Measurements from ENCODE around the gene TMEM214.
"Not testable (repeated sequence)": the region's sequence is repeated elsewhere in the genome, so short reads cannot be mapped to it uniquely, and the experiment has no call there.

Gene TMEM214

DNA sequence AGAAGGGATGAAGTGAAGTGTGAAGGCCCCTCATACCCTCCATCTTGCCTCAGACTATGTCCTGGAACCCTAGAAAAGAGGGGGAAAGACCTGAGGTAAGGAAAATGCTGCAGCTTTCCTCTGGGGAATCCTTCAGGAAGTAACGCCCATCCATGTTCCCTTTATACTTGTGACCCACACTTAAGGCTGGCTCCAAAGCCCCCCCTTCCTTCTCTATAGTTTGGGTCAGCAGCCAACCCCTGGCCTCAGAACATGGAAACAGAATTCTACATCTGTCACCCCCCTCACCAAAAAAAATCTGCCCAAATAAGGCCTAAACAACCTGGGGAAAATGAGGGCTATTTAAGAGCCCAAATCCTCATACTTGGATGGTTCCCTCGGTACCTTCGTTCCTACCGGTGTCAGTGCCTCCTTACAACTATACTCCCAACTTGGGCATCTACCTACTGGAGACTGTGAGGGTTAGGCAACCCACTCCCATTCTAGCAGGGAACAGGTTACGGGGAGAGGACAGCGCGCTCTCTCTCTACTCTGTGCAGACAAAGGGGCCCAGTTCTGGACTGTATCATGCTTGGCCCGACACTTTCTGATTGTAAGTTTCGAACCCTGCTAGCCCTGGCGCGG lies 38.0 kb downstream of the TMEM214 start:
- no peak for DNase-seq (ENCODE audit: low read depth)

DNA sequence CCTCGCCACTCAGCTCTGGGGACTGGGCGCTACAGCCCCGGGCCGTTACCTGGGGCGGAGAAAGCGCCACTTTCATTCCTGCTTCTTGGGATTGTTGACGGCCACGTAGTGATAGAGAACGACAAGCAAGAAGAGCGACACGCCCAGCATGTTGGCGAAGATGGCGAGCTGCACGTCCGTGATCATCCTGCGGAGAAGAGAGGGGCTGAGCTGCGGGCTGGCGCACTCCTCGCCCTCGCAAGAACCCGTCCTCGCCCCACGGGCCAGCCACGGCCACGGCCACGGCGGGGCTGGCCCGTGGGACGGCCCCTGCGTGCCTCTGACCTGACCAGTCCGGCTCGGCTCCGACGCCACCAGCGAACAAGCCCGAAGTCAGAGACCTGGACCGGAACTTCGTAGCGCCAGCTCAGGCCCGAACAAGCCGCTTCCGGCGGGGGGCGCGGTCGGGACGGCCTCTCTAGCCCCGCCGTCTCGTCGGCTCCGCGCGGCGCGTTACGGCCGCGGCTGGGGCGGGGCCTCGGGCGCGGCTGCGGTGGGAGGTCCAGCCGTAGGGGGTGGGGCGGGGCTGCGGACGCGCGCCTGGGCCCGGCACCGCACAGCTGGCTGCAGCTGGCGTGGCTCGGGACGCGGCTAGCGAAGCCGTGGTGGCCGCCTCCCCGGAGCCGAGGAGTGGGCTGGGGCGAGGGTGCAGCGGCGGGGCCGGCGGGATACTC lies 38.7 kb downstream of the TMEM214 start, which contains the start of gene OST4:
Gene OST4 (minus strand): TSS at position 378 of the 713 bp plus-strand sequence.
- peak; percentile 87 for DNase-seq (ENCODE audit: low read depth)

DNA sequence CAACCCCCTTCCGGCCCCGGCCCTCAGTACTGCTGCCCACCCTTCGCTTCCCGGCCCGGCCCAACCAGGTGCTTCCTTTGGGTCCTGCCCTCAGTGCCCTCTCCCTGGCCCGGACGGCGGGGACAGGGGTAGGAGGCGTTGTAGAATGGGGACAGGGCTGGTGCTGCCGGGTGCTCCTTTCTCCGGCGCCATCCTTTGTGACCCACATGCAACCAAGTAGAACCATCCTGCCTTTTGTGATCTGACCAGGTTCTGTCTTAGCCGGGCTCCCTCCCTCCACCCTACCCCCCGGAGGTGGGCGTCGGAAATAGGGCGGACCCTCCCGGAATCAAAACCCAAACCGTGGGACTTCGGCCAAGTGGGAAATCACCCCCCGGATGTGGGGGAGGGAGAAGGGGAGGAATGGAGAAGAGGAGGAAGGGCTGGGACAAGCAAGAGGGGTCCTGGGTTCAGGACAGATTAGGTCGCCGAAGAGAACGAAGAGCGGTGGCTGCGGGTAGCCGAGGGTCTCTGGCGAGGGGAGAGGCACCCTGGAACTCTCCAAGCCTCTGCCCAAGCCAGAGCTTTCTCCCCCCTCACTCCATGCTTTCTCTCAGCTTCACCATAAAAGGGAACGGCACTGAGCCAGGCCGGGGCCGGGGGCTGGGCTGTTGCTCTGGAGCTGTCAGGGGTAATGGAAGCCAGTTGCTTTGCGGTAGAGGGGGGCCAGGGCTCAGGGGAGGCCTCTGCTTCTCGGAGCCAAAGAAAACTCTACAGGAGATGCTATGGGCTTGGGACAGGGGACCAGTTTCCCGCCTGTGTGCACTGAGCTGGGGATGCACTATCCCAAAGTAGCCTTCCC lies 39.4 kb downstream of the TMEM214 start:
- no peak for DNase-seq (ENCODE audit: low read depth)

DNA sequence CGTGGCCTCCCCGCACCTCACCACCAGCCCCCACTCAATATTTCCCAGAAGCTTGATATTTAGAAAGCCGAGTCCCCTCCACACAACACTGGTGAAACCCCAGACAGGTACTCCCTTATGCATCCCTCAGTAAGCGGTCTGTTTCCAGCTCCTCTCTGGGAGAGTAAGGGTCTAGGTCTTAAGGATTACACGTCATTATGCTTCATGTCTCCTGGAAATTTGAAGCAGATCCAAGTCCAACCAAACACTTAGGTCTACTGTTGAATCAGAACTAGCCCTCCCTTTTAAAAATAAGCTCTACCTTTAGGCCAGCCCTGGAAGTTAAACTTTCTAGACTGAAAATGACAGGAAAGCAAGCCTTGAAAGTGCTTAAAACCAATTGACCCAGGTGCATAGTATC lies 40.2 kb downstream of the TMEM214 start:
- no peak for DNase-seq (ENCODE audit: low read depth)

DNA sequence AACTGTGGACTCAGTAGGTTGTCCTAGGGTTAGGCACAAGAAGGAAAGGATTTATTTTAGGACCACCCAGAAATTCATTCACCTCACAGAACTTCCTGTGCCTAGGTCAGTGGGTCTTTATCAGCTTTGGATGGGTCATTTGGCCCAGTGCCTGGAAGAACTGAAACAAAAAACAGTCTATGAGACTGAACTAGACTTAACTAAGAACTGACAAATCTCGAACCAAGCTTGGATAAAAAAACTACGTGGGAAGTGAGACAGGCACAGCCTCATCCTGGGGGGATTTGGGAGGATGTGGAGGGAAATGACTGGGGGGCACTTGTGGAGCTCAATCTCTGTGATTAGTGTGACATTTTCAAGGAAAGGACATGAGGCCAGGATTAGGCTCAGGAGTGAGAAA lies 41.0 kb downstream of the TMEM214 start:
- DNase-seq (ENCODE audit: low read depth), result no peak

DNA sequence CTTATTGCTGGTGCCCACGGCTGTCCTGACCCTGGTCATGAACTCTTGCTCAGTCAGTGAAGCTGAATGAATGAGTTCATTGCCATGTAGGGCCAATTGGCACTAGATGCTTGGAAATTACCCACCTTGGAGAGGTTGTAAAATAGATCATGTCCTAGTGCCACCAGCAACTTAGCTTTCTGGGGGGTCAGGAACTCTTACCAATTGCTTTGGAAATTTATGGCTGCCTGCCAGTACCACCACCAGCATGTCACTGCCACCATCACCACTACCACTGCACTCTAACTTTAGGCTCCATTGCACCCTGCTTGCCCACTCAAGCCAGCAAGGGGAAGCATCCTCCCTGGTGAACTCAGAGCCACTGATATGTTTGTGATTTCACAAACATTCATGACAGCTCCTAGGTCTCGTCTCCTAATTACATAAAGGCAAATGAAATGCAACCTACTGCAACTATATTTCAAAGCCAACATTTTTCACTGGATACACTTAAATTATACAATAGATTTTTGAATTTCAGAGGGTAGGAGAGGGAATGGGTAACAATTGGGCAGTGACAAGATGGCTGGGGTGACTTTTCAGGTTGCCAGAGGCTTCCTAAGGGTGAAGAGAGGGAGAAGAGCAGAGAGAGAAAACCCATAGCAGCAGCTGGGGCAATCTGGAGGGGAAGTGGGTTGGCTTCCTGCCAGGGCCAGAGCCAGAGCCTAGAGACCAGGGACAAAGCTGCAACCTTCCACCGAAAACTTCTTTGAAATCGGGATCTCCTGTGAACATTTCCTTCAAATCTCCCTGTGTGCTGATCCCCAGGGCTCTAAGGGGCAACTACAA lies 42.2 kb downstream of the TMEM214 start:
- no peak for DNase-seq (ENCODE audit: low read depth)

DNA sequence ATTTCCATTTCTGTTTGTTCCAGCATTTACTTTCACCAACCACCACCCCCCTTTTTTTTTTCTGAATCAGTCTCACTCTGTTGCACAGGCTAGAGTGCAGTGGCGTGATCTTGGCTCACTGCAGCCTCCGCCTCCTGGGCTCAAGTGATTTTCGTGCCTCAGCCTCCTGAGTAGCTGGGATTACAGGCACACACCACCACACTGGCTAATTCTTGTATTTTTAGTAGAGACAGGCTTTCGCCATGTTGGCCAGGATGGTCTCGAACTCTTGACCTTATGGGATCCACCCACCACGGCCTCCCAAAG lies 42.8 kb downstream of the TMEM214 start:
- not testable (repeated sequence) for DNase-seq (ENCODE audit: low read depth)

DNA sequence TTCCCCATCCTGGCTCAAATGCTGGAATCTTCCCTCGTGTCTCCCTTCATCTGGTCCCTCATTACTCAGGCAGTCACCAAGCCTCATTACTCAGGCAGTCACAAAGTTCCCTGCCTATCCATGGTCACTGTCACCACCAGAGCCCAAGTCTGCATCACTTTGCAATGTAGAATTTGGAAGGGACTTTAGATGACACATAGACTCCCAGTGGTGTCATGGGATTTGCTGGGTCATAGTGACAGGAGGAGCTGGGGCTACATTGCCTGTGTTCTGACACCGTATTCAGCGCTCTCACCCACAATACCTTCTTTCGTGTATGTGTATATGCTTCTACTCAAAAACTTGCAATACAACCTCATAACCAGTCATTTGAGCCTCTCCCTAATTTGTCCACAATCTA lies 43.6 kb downstream of the TMEM214 start:
- no peak for DNase-seq (ENCODE audit: low read depth)

DNA sequence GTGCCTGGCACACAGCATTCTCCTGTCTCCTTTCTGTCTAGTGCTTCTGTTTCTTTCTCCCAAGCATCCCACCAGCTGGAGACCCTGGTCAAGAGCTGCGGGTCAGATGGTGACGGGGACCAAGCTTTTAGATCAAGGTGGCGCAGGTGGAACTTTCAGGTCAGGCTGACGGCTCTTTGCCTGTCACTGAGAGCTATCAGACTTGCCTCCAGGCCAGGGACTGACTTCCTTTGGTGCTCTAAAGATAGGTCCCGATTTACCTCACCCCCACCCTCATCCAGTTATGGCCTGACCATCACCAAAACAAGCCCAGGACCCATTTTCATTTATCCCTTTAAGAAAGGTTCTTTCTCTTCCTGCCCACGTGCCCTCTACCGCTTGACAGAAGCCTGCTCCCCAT lies 44.5 kb downstream of the TMEM214 start:
- no peak for DNase-seq (ENCODE audit: low read depth)

DNA sequence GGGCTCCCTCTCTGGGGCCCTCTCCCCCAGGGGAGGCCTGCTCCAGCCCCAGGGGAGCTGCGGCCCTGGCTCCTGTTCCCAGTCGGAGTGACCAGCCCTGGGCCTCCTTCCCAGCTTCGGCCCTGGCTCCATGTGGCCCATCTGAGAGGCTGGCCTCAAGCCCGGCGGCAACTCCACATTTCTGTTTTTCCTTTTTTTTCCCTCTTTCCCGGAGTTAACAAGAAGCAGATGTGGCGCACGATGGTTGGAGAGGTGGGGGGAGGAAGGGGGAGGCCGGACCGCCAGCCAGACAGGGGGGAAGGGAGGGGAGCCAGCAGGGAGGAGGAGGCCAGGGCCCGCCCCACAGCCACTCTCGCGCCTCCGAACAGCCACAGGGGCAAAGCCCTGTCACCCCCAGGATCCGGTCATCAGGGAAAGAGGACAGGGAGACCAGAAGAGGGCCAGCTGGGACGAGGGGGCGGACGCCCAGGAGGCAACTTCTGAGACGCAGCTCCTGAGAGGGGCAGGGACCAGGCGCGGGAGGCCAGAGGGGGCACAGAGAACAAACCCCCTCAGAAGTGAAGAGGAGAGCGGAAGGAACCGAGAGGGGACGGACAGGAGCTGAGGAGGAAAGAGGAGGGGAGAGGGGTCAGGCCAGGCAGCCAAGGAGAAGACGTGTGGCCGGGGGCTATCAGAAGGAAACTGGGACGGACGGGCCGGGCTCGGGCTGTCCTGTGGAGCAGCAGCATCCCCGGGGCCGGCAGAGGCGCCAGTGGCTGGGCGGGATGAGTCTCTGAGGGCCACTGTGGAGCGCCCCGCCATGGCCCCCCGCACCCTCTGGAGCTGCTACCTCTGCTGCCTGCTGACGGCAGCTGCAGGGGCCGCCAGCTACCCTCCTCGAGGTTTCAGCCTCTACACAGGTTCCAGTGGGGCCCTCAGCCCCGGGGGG lies 45.8 kb downstream of the TMEM214 start, which contains the start of gene EMILIN1:
Gene EMILIN1 (plus strand): TSS at position 349 of the 928 bp plus-strand sequence. CDS start 451 bp downstream, at position 800.
- DNase-seq (ENCODE audit: low read depth), result no peak

DNA sequence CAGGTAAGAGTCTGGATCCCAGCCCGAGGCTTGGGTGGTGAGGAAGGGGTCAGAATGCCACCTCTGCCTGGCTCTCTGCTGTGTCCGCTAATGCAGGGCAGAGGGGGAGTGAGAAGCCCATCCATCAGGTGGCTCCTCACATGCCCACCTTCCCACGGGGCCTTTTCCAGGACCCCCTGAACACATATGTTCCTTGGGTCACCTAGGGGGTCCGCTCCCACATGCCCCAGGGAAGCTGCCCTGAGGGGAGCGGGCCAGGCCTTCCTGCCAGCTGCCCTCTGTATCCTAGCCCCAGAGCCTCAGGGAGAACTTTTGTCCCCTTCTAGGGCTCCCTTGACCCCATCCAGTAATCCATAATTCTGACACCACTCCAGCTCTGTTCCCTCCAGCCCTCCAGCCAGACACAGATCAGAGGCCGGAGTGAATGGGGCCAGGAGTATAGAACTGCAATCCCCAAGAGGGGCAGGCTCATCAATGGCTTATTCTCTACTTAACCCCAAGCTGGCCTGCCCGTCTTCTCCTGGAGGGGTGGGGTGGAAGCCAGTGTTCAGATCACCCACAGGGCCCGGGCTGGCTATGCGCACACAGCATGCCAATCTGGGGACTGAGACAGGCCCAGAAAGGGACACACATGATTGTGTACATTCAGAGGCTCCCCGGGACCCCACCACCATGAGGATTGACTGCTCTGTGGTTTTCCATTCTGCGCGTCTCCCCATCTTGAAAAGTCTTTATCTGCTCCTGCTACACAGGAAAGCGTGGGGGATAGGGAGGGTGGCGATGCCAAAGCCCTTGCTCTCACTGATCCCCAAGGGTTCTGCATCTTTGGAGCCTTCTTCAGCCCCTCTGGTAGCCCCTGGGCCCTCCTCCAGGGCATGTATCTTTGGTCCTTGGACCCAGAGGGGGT lies 46.7 kb downstream of the TMEM214 start:
- DNase-seq (ENCODE audit: low read depth), result no peak

DNA sequence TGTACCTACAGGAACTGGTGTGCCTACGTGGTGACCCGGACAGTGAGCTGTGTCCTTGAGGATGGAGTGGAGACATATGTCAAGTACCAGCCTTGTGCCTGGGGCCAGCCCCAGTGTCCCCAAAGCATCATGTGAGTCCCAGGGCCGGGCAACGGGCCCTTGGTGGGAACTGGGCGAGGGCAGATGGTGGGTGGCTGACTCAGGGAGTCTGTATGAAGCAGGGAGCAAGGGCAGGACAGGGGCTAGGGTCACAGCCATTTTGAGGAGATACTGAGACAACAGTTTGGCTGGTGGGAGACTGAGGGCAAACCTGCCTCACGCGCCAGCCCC lies 47.3 kb downstream of the TMEM214 start:
- no peak for DNase-seq (ENCODE audit: low read depth)

DNA sequence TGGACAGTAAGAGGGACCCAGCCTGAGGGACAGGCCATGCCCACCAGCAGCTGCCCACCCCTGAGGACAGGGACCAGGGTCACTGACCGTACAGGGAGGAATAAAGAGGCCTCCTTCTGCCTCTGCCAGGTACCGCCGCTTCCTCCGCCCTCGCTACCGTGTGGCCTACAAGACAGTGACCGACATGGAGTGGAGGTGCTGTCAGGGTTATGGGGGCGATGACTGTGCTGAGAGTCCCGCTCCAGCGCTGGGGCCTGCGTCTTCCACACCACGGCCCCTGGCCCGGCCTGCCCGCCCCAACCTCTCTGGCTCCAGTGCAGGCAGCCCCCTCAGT lies 47.8 kb downstream of the TMEM214 start:
- DNase-seq (ENCODE audit: low read depth), result no peak

DNA sequence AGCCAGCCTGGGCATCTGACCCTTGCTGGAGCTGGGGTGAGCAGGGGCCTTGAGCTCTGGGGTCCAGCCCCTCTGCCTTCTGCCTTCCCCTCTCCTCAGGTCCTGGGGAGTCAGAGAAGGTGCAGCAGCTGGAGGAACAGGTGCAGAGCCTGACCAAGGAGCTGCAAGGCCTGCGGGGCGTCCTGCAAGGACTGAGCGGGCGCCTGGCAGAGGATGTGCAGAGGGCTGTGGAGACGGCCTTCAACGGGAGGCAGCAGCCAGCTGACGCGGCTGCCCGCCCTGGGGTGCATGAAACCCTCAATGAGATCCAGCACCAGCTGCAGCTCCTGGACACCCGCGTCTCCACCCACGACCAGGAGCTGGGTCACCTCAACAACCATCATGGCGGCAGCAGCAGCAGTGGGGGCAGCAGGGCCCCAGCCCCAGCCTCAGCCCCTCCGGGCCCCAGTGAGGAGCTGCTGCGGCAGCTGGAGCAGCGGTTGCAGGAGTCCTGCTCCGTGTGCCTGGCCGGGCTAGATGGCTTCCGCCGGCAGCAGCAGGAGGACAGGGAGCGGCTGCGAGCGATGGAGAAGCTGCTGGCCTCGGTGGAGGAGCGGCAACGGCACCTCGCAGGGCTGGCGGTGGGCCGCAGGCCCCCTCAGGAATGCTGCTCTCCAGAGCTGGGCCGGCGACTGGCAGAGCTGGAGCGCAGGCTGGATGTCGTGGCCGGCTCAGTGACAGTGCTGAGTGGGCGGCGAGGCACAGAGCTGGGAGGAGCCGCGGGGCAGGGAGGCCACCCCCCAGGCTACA lies 49.4 kb downstream of the TMEM214 start:
- DNase-seq (ENCODE audit: low read depth), result no peak

DNA sequence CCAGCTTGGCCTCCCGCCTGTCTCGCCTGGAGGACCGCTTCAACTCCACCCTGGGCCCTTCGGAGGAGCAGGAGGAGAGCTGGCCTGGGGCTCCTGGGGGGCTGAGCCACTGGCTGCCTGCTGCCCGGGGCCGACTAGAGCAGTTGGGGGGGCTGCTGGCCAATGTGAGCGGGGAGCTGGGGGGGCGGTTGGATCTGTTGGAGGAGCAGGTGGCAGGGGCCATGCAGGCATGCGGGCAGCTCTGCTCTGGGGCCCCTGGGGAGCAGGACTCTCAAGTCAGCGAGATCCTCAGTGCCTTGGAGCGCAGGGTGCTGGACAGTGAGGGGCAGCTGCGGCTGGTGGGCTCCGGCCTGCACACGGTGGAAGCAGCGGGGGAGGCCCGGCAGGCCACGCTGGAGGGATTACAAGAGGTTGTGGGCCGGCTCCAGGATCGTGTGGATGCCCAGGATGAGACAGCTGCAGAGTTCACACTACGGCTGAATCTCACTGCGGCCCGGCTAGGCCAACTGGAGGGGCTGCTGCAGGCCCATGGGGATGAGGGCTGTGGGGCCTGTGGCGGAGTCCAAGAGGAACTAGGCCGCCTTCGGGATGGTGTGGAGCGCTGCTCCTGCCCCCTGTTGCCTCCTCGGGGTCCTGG lies 50.1 kb downstream of the TMEM214 start:
- no peak for DNase-seq (ENCODE audit: low read depth)

DNA sequence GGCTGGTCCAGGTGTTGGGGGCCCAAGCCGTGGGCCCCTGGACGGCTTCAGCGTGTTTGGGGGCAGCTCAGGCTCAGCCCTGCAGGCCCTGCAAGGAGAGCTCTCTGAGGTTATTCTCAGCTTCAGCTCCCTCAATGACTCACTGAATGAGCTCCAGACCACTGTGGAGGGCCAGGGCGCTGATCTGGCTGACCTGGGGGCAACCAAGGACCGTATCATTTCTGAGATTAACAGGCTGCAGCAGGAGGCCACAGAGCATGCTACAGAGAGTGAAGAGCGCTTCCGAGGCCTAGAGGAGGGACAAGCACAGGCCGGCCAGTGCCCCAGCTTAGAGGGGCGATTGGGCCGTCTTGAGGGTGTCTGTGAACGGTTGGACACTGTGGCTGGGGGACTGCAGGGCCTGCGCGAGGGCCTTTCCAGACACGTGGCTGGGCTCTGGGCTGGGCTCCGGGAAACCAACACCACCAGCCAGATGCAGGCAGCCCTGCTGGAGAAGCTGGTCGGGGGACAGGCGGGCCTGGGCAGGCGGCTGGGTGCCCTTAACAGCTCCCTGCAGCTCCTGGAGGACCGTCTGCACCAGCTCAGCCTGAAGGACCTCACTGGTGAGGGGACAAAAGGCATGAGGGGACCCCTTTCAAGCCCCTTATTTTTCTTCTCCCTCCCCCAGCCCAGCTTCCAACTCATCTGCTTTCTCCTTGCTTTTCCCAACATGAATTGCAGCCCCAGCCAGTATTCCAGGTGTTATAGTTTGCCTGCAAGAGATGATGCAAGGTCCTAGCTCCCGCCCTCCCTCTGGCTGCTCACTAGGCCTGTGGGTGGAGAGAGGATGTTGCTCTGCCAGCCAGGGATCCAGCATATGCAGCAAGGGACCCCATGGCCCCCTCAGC lies 50.9 kb downstream of the TMEM214 start:
- no peak for DNase-seq (ENCODE audit: low read depth)

DNA sequence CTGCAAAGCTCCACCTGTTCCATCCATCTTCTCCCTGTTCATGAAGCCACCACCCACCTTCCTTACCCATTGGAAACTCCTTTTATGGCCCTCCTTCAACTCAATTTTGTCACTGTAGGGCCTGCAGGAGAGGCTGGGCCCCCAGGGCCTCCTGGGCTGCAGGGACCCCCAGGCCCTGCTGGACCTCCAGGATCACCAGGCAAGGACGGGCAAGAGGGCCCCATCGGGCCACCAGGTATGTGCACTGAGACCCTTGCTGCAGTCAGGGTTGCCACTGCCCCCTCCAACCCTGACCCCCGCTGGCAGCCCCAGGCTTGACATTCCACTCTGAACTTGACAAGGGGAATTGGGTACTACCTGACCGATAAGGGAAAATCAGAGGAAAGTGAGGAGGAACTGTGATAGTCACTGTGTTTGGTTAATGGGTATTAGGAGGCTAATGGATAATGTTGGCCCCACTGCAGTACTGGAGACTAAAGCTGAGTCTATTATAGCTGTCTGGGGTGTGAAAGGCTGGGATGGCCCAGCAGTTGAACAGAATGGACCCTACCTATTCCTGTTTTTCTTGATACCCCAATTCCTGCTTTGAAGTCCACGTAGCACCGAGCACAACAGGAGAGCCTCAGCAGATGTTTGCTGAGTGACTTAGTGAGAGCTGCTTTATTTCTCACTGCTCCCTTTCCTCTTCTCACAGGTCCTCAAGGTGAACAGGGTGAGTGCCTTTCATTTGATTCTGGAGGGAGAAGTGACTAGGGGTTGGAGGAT lies 51.7 kb downstream of the TMEM214 start:
- no peak for DNase-seq (ENCODE audit: low read depth)

All from stimulated activated CD8-positive, alpha-beta memory T cell treated with anti-CD3 and anti-CD28 coated beads, Interleukin-15, amount 100 ng/mL, for 24 hours (primary cell).